SK-N-SH (cell line): ENCODE results near the gene GCFC2. TPM values are rescaled to one million over a fixed set of nuclear protein-coding genes. Genes with fewer than 3 reads are reported as not detected.
"Not testable (repeated sequence)": the region's sequence is repeated elsewhere in the genome, so short reads cannot be mapped to it uniquely, and the experiment has no call there.

Source experiments
- CTCF ChIA-PET: fragments of 300-600, 350-600 bp; formaldehyde crosslinking; extraction: SDS; loops from one replicate; lab custom pipeline; 2021; lab: Yijun Ruan, JAX
- POLR2A ChIA-PET: fragments of 350-600 bp; sonication (Branson Sonifier 250); formaldehyde crosslinking; extraction: SDS; loops from one replicate; lab custom pipeline; 2020; ENCODE audit warnings: antibody characterized with exemption, inconsistent platforms; lab: Yijun Ruan, JAX
- DNase-seq: peaks from one replicate; pipeline ENCODE4 v3.0.0; 2012
- H2AFZ ChIP-seq: fragments of 200-600 bp; sonication (generic); 2 replicates; pipeline ENCODE4 v1.8.1; 2016; ENCODE audit warnings: antibody characterized with exemption, mild to moderate bottlenecking, low read depth
- H3F3A ChIP-seq: fragments of 200-600 bp; sonication (generic); replicated peaks from 2 replicates; pipeline ENCODE3; 2016; ENCODE audit warnings: antibody characterized with exemption, mild to moderate bottlenecking; ENCODE audit not compliant: insufficient read depth
- H3K27ac ChIP-seq, 2 experiments: fragments of 200-500 bp in 1 of 2; fragments of 200-600 bp in 1 of 2; sonication (Bioruptor generic) in 1 of 2; sonication (generic), shearing (Covaris generic) in 1 of 2; 2 replicates each; pipeline versions ENCODE4 v1.5.1 to v1.6.1; 2014 to 2016; ENCODE audit warnings: low read depth in 2 of 2, inconsistent platforms in 1 of 2, low read length in 1 of 2, mild to moderate bottlenecking in 1 of 2, mixed read lengths in 1 of 2
- H3K27me3 ChIP-seq: fragments of 200-600 bp; sonication (generic), shearing (Covaris generic); 2 replicates; pipeline ENCODE4 v1.6.1; 2016; ENCODE audit warnings: mixed run types; ENCODE audit not compliant: insufficient read depth
- H3K36me3 ChIP-seq, 2 experiments: fragments of 200-500 bp in 1 of 2; fragments of 200-600 bp in 1 of 2; sonication (Bioruptor generic) in 1 of 2; sonication (generic) in 1 of 2; replicated peaks in 1 of 2; 2 replicates each; pipeline versions ENCODE3 to v1.5.1; 2014 to 2016; ENCODE audit warnings: low read length in 1 of 2, mild to moderate bottlenecking in 1 of 2; ENCODE audit not compliant: insufficient read depth in 2 of 2, control insufficient read depth in 1 of 2
- H3K4me1 ChIP-seq, 2 experiments: fragments of 200-500 bp in 1 of 2; fragments of 200-600 bp in 1 of 2; sonication (Bioruptor generic) in 1 of 2; sonication (generic), shearing (Covaris generic) in 1 of 2; 2 replicates each; pipeline versions ENCODE4 v1.5.1 to v1.6.1; 2014 to 2016; ENCODE audit warnings: low read depth in 1 of 2, low read length in 1 of 2, mixed run types in 1 of 2; ENCODE audit not compliant: insufficient read depth in 2 of 2, control insufficient read depth in 1 of 2
- H3K4me2 ChIP-seq: fragments of 200-600 bp; sonication (generic), shearing (Covaris generic); 2 replicates; pipeline ENCODE4 v1.6.1; 2017; ENCODE audit warnings: mixed run types
- H3K4me3 ChIP-seq, 2 experiments: fragments of 200-500 bp in 1 of 2; fragments of 200-600 bp in 1 of 2; sonication (Bioruptor generic) in 1 of 2; sonication (generic), shearing (Covaris generic) in 1 of 2; 2 replicates each; pipeline versions ENCODE4 v1.5.1 to v1.8.1; 2014 to 2016; ENCODE audit warnings: low read depth in 2 of 2, inconsistent platforms in 1 of 2, low read length in 1 of 2, mild to moderate bottlenecking in 1 of 2, mixed read lengths in 1 of 2, moderate library complexity in 1 of 2
- H3K79me2 ChIP-seq: fragments of 200-600 bp; sonication (generic); 2 replicates; pipeline ENCODE4 v1.8.1; 2017; ENCODE audit warnings: mild to moderate bottlenecking; ENCODE audit not compliant: insufficient read depth
- H3K9ac ChIP-seq: fragments of 200-600 bp; sonication (generic); 2 replicates; pipeline ENCODE4 v1.6.1; 2017; ENCODE audit warnings: mixed run types
- H3K9me2 ChIP-seq: fragments of 200-600 bp; sonication (generic); 2 replicates; pipeline ENCODE4 v1.6.1; 2017; ENCODE audit warnings: mixed run types
- H3K9me3 ChIP-seq: fragments of 200-600 bp; sonication (generic); 2 replicates; pipeline ENCODE4 v1.6.1; 2017; ENCODE audit warnings: mixed run types, mild to moderate bottlenecking, moderate library complexity
- H4K20me1 ChIP-seq: fragments of 200-600 bp; sonication (generic); 2 replicates; pipeline ENCODE4 v1.6.1; 2017; ENCODE audit warnings: mild to moderate bottlenecking, mixed run types; ENCODE audit not compliant: insufficient read depth
- CTCF ChIP-seq: fragments of 200-600 bp; sonication (generic); IDR thresholded peaks from 2 replicates; pipeline ENCODE4 v1.6.1; 2017; ENCODE audit warnings: antibody characterized with exemption, mild to moderate bottlenecking, moderate library complexity
- FOSL2 ChIP-seq: IDR thresholded peaks from 2 replicates; pipeline ENCODE4 v1.4.0; 2012; ENCODE audit warnings: low read depth, mild to moderate bottlenecking, moderate library complexity, borderline replicate concordance
- FOXM1 ChIP-seq: IDR thresholded peaks from 2 replicates; pipeline ENCODE4 v1.4.0; 2012; ENCODE audit warnings: low read depth, mild to moderate bottlenecking
- IRF3 ChIP-seq: fragments of 150-350 bp; IDR thresholded peaks from 2 replicates; pipeline ENCODE4 v1.6.1; 2016; ENCODE audit warnings: mild to moderate bottlenecking, low read depth, low read length
- JUND ChIP-seq: IDR thresholded peaks from 2 replicates; pipeline ENCODE4 v1.4.0; 2012
- MEF2A ChIP-seq: IDR thresholded peaks from 2 replicates; pipeline ENCODE4 v1.4.0; 2012; ENCODE audit warnings: low read depth, borderline replicate concordance
- RAD21 ChIP-seq: IDR thresholded peaks from 2 replicates; pipeline ENCODE4 v1.6.1; 2012; ENCODE audit warnings: mild to moderate bottlenecking, low read length
- RCOR1 ChIP-seq: fragments of 150-350 bp; IDR thresholded peaks from 2 replicates; pipeline ENCODE4 v1.6.1; 2017; ENCODE audit warnings: antibody characterized with exemption, low read length
- TAF1 ChIP-seq: IDR thresholded peaks from 2 replicates; pipeline ENCODE4 v1.6.1; 2012; ENCODE audit warnings: low read depth, mild to moderate bottlenecking, low read length, moderate library complexity, borderline replicate concordance
- USF2 ChIP-seq: fragments of 150-350 bp; IDR thresholded peaks from 2 replicates; pipeline ENCODE4 v1.6.1; 2017; ENCODE audit warnings: antibody characterized with exemption, low read length, low read depth, borderline replicate concordance
- YY1 ChIP-seq: IDR thresholded peaks from 2 replicates; pipeline ENCODE4 v1.4.0; 2012; ENCODE audit warnings: low read depth, mild to moderate bottlenecking
- ZBTB33 ChIP-seq: IDR thresholded peaks from 2 replicates; pipeline ENCODE4 v1.4.0; 2012; ENCODE audit warnings: low read depth, borderline replicate concordance
- WGBS: methylation state at CpG from one replicate; pipeline ENCODE4 v1.1.6; 2017; ENCODE audit warnings: low lambda C conversion rate; 5-methylcytosine and 5-hydroxymethylcytosine counted together
- polyA plus RNA-seq, 3 experiments: library from polyadenylated mRNA; depleted of rRNA; stranded (reverse); fragments of >200 nt; gene quantifications; 2 replicates each; pipeline ENCODE4 v1.2.3, GENCODE V29; 2012

The GCFC2 gene
- polyA plus RNA-seq, 1 of the 3 experiments (the other 2 are of a cell fraction), result 7.7 TPM

GRCh38 chr2:75716406-75716805 is 5.7 kb upstream of the GCFC2 start:
- H3K4me1 ChIP-seq, result no peaks in the 10 kb centered on the region
- H3K9me2 ChIP-seq, result no peaks in the 10 kb centered on the region
- no peak overlapping the region for H3K9ac ChIP-seq
- H3K27ac ChIP-seq, result no peak overlapping the region
- no peaks in the 10 kb centered on the region for H4K20me1 ChIP-seq
- H3F3A ChIP-seq, result no peaks in the 10 kb centered on the region
- H3K36me3 ChIP-seq, result no peaks in the 10 kb centered on the region
- DNase-seq, result no peak
- no peak overlapping the region for H3K4me3 ChIP-seq
- H3K9me3 ChIP-seq, result no peaks in the 10 kb centered on the region; the same call in 1 of the 2 replicates
- H3K4me2 ChIP-seq, result no peak overlapping the region
- TF ChIP-seq RAD21 (peak; percentile 48), FOSL2 (no peak), CTCF (peak; percentile 18; the same call in 1 of the 2 replicates), TAF1 (no peak), MEF2A (no peak), ZBTB33 (no peak)
- no peaks in the 10 kb centered on the region for H3K27me3 ChIP-seq
- 74% methylated on average over 3 of the region's 3 CpGs for whole genome bisulfite sequencing
- no peaks in the 10 kb centered on the region for H3K79me2 ChIP-seq
- H2AFZ ChIP-seq, result no peak overlapping the region
- CTCF ChIA-PET, result interaction anchor here (1.0 to 2.2 kb wide), 2 partner anchors 75 to 85 kb away, joined by 3 to 16 read pairs; no protein-coding TSS in a partner anchor
- POLR2A ChIA-PET, result no interaction called here

- H3K9ac ChIP-seq, H3K27ac ChIP-seq, H3K4me3 ChIP-seq, H4K20me1 ChIP-seq, POLR2A ChIA-PET, H3K27me3 ChIP-seq, H2AFZ ChIP-seq, H3K9me2 ChIP-seq, H3K4me1 ChIP-seq, DNase-seq, H3F3A ChIP-seq, H3K36me3 ChIP-seq, H3K9me3 ChIP-seq, H3K4me2 ChIP-seq: not testable (repeated sequence)
- CTCF ChIA-PET, result interaction anchor here (1.7 kb wide), 1 partner anchor 19 kb away, joined by 7 read pairs; no protein-coding TSS in a partner anchor
- peaks cover 17% of the 10 kb centered on the region for H3K79me2 ChIP-seq
- WGBS, result 98% methylated on average over 10 of the region's 31 CpGs
These were observed 875 bp upstream of the GCFC2 start for GRCh38 chr2:75711590-75711989.

- Histone ChIP-seq H3K4me2 (peak overlapping the region; percentile 88), H3K79me2 (peaks cover 17% of the 10 kb centered on the region), H3K4me3 (peak overlapping the region; percentile 66 to 71), H3K4me1 (peaks cover 3 to 11% of the 10 kb centered on the region in 2 experiments; a peak in 3 of 4 replicates), H4K20me1 (no peaks in the 10 kb centered on the region), H3K36me3 (peaks cover 5 to 6% of the 10 kb centered on the region in 2 experiments), H2AFZ (peak overlapping the region; percentile 96), H3F3A (peaks cover 13% of the 10 kb centered on the region), H3K27ac (peak overlapping the region; percentile 68 to 79), H3K27me3 (no peaks in the 10 kb centered on the region), H3K9me3 (no peaks in the 10 kb centered on the region), H3K9ac (peak overlapping the region; percentile 72), H3K9me2 (no peaks in the 10 kb centered on the region)
- DNase-seq, result no peak
- CTCF ChIA-PET, result interaction anchor here (1.1 kb wide), 1 partner anchor 1810 kb away, joined by 3 read pairs; no protein-coding TSS in a partner anchor
- POLR2A ChIA-PET, result no interaction called here
- TF ChIP-seq RCOR1, result no peak
- TF ChIP-seq JUND, result no peak
- TF ChIP-seq FOXM1, result no peak
- no peak for TF ChIP-seq USF2
- no peak for TF ChIP-seq IRF3
- TF ChIP-seq CTCF, result no peak
- TF ChIP-seq YY1, result no peak
- WGBS, result 3% methylated on average over 12 of the region's 12 CpGs
These were observed 517 bp downstream of the GCFC2 start for GRCh38 chr2:75710220-75710576.
